Kasumi-1 (cell line): ENCODE results near the gene C2orf92.

Source experiments
- DNase-seq, 2 experiments: peaks; one replicate each; lab custom pipeline; 2025; lab: John Stamatoyannopoulos, UW

The C2orf92 gene

DNA sequence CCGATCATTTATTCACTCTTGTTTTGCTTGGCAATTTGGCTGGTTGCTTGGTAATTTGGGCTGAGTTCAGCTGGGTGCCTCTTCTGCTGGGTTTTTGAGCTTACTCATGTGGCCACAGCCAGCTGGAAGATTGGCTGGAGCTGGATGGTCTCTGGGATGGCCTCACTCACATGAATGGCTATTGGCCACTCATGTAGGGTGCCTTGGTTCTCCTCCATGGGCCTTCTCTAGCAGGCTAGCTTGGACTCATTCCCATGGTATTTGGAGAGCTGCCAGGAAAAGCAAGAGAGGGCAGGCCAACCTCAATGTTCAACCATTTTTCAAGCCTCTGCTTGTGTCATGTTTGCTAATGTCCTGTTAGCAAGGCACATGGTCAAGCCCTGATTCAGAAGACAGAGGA, 60.7 kb downstream of the C2orf92 start:
- DNase-seq, result no peak

GRCh38 chr2:97731274-97732020, 61.9 kb downstream of the C2orf92 start:
- no peak for DNase-seq

DNA sequence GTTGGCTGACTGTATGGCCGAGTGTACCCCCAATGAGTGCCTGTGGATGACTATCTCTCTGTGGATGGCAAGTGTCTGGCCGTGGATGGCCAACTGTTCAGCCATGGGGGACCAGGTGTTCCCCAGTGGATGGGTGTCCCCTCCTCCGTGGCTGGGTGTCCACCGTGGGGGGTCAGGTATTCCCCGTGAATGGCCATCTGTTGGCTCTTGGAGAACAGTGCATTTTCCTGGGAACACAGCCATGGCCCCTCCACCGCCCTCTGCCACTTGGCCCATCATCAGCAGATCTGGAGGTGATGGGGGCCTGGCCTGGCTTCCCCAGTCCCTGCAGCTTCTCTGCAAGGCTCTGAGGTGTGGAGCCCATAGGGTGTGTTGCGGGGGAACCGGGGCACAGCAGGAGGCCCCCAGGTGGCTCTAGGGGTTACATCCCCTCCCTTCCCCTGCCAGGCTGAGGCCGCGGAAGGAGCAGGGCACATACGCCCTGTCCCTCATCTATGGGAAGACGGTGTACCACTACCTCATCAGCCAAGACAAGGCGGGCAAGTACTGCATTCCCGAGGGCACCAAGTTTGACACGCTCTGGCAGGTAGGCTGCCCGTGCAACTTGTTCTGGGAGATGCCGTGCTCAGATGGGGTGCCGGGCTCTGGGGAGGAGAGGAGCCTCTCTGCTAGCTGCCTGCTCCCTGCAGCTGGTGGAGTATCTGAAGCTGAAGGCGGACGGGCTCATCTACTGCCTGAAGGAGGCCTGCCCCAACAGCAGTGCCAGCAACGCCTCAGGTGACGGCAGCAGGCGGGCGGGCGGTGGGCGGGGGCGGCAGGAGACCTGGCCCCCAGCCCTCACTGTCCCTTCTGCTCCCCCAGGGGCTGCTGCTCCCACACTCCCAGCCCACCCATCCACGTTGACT, 63.2 kb downstream of the C2orf92 start:
- no peak for DNase-seq

GRCh38 chr2:97733341-97734035, 64.0 kb downstream of the C2orf92 start:
- DNase-seq, result no peak

DNA sequence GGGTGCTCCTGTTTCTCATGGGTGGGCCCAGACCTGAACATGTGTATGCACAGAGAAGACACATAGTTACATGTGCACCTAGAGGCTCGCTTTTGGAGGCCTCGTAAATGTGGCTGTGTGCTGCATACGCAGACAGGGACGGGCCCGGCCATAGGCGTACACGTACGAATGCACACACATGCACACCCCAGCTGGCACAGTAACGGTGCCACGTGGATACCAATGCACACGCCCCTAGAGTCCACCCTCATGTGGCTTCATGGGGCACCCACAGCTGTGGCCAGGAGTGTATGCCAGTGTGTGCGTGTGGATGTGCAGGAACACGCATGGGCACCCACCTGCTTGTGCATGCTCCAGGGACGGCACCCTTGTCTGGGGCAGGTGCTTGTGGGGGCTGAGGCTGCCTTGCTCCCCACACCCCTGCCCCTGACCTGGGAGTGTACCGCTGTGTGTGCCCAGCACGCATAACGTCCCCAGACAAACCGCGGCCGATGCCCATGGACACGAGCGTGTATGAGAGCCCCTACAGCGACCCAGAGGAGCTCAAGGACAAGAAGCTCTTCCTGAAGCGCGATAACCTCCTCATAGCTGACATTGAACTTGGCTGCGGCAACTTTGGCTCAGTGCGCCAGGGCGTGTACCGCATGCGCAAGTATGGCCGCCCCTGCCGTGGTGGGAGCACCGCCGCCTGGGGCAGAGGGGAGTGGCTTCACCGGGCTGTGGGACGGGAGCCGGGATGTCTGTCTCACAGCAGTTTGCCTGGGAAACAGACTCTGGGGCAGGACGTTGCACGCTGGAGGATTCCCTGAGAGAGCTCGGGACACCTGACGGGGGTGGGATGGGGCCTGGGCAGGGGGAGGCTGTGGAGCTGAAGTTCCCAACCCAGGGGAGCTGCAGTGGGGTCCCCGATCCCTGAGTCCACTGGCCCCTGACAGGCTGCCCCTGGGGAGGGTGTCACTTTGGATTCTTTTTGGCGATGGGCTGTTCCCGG, 64.8 kb downstream of the C2orf92 start:
- no peak for DNase-seq

DNA sequence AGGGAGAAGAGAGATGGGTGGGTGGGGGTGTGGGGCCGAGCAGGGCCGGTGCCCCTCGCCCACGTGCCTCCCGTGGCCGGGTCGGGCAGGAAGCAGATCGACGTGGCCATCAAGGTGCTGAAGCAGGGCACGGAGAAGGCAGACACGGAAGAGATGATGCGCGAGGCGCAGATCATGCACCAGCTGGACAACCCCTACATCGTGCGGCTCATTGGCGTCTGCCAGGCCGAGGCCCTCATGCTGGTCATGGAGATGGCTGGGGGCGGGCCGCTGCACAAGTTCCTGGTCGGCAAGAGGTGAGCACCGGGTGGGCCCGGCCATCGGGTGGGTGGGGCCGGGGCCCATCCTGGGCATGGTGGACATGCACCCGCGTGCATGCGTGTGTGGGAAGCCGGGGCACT, 65.6 kb downstream of the C2orf92 start:
- no peak for DNase-seq

DNA sequence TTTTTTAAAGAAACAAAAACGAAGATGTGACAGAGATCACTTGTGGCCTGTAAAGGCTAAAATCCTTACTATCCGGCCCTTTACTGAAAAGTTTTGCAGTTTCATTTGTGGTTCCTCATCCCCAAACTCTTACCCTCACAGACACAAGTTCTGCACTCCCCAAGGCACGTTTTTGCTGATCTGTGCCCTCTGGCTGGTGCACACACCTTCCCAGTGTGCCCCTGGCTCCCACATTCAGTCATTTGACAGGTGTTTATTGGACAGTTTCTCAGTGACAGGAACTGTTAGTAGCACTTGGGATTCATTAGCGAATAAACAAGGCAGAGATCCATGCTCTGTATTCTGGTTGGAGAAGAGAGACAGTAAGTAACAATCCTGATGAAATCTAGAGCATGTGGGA, 66.7 kb downstream of the C2orf92 start:
- DNase-seq, result no peak

DNA sequence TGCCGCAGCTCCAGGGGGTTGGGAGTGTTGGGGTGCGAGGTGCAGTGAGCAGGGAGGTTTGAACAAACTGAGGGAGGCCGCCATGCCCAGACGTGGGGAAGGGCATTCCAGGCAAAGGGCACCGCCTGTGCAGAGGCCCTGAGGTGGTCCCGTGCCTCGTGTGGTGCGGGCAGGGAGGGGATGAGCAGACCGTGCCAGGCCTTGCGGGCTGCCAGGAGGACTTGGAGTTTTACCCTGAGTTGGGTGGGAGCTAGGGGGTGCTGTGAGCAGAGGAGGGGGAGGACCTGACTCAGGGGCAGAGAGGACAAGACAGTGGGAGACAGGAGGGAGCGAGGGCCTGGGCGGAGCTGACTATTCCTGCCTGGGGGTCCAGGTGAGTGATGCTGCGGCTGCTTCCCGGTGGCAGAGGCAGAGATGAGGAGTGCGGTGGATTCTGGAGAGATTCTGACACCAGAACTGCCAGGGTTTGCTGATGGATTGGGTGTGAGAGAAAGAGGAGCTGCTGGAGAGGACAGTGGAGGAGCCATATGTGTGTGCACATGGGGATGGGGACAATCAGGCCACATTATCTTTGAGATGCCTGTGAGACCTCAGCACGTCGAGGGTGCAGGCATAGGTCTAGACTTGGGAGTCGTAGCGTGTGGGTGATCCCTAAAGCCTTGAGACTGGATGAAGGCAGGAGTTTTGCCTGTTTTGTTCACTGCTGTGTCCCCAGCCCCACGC, 67.3 kb downstream of the C2orf92 start:
- no peak for DNase-seq

GRCh38 chr2:97737421-97738178, 68.1 kb downstream of the C2orf92 start:
- DNase-seq, result no peak

GRCh38 chr2:97738179-97739019, 68.9 kb downstream of the C2orf92 start:
- DNase-seq, result no peak

GRCh38 chr2:97739020-97739892, 69.7 kb downstream of the C2orf92 start:
- no peak for DNase-seq

DNA sequence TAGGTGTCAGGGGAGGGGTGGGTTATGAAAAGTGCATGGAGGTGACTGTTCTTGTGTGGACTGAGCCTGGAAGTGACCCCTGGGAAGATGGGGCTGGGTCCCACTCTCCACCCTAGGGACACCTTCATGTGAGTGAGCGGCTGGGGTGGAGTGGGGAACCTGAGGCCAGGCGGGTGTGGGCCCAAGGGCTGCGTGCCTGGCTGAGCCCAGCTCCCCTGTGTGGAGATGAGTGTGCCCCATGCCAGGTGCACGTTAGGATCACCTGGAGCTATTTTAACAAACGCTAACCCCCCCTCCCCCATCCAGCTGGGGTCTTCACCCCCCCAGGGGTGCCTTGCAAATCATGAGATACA, 70.4 kb downstream of the C2orf92 start:
- DNase-seq, result no peak

DNA sequence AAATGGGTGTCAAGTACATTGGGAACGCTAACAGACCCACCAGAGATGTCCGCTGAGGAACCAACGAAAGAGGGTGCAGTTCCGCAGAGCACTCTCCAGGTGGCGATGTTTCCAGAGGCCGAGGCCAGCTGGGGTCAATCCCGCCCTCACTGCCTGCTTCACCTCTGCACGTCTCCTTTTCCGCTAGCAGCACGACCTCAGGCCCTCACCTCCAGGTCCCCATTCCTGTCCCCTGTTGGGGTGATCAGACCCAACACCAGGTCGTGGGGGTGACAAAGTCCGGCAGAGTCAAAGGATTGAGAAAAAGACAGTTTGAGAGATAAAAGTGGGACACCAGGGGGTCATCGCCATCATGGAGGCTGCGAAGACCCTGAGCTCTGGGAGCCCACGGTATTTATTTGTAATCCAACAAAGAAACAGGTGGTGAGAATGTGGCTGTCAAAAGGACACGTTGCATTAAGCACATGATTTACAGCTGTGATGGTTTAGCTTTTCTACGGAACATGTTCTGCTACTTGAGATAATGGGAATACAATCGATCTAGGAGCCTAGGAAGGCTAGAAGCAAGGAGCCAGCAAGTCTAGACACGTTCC, 71.2 kb downstream of the C2orf92 start:
- DNase-seq, result peak; percentile 50 to 67

GRCh38 chr2:97741251-97741650, 71.7 kb downstream of the C2orf92 start:
- no peak for DNase-seq

DNA sequence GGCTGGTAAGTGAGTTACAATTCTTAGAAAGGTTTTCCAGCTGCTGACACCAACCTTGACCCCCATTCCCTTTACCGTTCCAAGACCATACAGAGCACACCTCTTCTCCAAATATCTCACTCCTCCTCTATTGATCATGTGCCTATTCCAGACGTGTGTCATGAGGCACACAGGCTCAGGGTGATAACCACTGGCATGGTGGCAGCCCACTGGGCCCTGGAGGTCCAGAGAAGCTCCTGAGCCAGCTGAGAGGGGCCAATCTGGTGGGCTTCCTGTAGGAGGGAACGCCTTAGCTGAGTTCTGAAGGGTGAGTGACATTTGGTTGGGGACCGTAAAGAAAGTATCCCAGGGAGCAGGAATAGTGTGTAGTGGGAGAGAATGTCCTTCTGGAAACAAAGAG, 72.2 kb downstream of the C2orf92 start:
- DNase-seq, result no peak

DNA sequence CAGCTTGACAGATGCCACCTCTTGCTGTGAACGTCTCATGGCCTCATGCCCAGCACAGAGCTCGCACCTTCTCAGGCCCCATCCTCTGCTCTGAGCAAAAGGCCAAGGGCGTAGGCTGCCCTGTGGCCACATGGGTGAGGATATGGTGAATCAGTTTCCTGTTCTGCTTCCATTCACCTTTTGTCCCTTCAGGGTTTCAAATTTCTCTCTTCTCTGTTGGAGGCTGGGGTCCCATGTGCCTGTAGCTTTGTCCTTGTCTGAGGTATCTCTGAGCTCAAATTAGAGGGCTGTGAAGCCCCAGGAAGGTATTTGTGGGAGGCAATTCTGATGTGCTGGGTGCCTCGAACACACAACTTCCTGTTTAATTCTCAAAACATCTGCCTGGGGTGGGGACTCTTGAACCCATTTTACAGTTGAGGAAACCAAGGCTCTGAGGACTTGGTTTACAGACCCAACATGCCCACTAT, 72.9 kb downstream of the C2orf92 start:
- no peak for DNase-seq

DNA sequence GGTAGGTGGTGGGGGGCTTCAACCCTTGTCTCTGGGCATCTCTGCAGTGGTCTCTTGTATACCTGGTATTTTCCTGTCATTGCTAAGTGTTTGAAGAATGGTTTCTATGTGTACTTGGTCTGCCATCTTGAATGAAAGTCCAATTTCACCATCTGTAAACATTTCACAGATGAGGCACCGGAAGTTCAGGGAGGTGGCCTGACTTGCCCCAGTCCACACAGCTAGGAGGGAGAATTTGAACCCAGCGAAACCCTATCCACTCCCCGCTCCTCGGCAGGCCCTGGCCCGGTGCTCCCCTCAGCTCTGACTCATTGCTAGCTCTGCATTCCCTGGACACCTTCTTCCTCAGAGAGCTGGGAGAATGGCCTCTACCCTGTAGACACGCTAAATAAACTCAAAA, 74.4 kb downstream of the C2orf92 start:
- no peak for DNase-seq
